Mucosa of gallbladder (tissue), 1 donor: ENCODE data around the gene LRFN3. TPM values are rescaled to one million over a fixed set of nuclear protein-coding genes. Genes with fewer than 3 reads are reported as not detected.
"Not testable (repeated sequence)": the region's sequence is repeated elsewhere in the genome, so short reads cannot be mapped to it uniquely, and the experiment has no call there.

Source experiments
- DNase-seq: peaks from one replicate; pipeline ENCODE4 v3.0.0-alpha.2; 2020; ENCODE audit warnings: low spot score
- total RNA-seq: library from RNA; stranded (reverse); gene quantifications from one replicate; pipeline ENCODE4 v1.2.1, GENCODE V29; 2021
- donor health status: DM: no; HTN: no; CAD: no.

LRFN3 gene
- total RNA-seq, 1 donor from 2014 or later: 23.7 TPM

DNA sequence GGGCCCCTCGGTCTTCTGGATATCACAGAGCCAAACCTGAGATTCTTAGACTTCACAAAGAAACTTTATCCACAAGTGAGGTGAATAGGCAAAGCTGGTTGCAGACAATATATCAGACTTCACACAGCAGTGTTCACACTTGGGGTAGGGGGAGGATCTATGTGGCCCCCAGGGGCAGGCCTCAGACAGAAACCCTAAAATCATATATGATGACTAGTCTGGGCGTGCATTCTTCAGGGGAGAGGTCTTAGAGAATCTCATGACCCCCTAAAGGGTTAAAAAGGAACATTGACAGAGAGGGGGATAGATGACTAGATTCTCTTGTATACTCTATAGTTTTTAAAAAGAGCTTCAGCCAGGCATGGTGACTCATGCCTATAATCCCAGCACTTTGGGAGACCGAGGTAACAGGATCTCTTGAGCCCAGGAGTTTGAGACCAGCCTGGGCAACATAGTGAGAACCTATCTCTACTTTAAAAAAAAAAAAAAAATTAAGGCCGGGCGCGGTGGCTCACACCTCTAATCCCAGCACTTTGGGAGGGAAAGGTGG lies 30.9 kb upstream of the LRFN3 start:
- DNase-seq: no peak

DNA sequence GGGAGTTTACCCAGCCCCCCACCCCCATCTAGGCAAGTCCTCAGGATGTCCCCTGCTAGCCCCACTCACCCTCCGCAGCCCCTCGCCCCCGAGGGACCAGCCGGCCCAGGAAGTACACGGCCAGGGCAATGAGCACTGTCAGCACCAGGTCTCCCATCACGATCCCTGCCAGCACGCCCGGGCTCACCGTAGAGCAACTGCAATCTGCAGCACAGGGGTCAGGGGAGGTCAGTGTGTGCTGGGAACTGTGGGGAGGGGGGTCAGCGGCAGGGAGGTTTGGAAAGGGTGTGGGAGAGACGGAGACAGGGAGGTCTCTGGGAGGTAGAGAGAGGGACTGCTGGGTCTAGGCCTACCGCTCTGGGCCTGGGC lies 28.8 kb upstream of the LRFN3 start:
- DNase-seq: no peak

DNA sequence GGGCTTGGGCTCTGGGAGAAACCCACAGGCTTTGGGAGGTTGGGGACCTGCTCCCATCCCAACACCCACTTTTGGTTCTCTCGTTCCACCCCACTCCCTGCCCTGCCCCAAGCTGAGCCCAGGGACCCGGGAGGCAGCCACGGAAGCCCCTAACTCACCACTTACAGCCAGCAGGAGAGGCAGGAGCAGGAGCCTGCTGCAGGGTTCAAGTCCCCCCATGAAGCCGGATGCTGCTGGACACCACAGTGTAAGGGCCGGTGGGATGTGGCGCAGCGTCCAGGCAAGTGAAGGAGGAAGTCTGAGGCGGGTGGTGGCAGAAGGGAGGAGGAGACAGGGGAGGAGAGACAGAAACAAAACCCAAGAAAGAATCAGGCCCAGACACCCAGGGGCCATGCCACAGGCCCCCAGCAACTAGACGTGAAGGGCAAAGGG lies 28.1 kb upstream of the LRFN3 start, which contains the start of gene TYROBP:
Gene TYROBP, minus strand, starts transcription at position 286 of the 432 bp plus-strand sequence. Its CDS starts 67 bp downstream, at position 219.
- no peak for DNase-seq

DNA sequence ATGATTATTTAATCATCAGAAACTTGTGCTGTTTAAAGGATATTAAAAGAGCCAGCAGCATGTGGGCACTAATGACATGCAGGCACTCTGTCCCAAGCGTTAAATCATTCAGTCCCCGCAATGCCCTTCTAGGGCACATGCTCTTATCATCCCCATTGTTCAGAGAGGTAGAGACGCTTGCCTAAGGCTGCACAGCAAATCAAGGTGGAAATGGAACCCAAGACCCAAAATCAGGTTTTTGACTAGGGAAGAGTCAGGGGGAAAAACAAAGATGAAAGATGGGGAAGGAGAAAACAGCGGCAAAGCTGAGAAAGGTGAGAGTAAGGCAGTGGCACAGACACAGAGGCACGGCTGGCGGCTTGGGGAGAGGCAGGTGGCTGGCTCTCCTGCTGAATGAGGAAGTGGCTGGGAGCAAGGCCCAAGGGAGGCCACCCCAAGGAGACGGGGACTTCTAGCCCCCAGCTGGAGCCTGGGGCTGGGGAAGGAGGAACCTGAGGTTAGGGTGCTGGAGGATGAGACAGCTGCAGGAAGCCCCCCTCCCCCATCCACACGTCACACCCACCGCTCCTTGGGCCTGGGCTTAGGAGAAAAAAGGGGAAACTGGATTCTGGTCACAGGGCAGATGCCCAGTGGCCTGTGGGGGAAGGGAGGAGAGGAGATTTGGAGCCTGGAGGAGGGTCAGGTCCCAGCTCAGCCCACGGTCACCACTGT lies 27.0 kb upstream of the LRFN3 start:
- peak; percentile 78 for DNase-seq

DNA sequence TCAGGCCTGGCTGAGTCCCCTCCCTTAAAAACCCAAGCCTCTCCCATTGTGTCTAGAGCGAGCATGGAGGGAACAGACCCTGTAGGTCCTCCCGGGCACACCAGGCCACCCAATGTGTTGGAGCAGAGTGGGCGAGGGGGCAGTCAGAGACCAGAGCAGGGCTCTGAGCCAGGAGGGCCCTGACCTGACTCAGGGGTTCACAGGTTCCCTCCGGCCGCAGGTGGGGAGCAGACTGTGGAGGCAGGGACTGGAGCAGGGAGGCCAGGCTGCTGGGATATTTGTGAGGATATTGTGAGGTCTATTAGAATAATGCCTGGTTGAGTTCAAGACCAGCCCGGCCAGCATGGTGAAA lies 26.5 kb upstream of the LRFN3 start:
- no peak for DNase-seq

DNA sequence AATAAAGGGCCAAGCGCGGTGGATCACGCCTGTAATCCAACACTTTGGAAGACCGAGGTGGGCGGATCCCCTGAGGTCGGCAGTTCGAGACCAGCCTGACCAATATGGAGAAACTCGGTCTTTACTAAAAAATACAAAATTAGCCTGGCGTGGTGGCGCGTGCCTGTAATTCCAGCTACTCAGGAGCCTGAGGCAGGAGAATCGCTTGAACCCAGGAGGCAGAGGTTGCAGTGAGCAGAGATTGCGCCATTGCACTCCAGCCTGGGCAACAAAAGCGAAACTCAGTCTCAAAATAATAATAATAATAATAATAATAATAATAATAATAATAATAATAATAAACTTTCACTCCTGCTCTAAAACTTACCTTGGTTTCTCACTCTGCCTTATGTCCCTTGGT lies 25.8 kb upstream of the LRFN3 start:
- DNase-seq: not testable (repeated sequence)

DNA sequence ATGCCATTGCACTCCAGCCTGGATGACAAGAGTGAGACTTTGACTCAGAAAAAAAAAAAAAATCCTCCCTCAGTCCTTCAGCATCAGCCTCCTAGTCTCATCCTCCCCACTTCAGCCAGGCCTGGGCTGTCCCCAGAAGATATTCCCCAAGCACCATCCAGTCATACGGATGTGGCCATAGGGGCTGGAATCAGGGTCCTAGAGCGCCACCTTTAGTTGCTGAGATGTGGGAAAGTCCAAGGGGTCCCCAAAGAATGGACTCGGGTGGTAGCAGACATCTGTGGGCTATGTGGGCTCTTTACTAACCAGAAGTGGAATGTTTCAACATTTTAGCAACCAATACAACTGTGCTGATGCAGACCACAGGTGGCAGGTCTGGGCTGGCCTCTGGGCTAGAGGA lies 25.0 kb upstream of the LRFN3 start:
- DNase-seq: no peak

DNA sequence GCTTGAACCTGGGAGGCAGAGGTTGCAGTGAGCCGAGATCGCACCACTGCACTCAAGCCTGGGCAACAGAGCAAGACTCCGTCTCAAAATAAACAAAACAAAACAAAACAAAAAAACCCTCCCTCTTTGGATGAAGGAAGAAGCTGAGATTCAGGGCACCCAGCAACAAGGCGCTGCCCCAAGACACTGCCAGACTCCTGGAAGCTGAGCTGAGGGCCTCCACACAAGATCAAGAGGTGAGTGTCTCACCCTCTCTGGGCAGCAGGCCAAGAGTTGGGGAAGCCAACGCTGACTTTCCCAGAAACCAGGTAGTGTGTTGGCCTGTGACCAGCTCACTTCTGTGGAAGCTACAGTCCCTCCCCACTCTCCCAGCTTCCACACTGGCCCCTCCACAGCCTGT lies 24.4 kb upstream of the LRFN3 start:
- DNase-seq: peak; percentile 62

DNA sequence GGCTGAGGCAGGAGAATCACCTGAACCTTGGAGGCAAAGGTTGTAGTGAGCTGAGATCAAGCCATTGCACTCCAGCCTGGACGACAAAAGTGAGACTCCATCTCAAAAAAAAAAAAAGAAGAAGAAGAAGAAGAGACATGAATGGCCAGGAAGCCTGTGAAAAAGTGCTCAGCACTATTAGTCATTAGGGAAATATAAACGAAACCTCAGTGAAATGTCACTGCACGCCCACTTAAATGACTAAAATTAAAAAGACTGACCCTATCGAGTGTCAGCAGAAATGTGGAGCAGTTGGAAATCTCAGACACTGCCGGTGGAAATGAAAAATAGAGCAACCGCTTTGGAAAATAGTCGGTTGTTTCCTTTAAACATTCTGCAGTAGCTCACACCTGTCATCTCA lies 22.6 kb upstream of the LRFN3 start:
- no peak for DNase-seq

DNA sequence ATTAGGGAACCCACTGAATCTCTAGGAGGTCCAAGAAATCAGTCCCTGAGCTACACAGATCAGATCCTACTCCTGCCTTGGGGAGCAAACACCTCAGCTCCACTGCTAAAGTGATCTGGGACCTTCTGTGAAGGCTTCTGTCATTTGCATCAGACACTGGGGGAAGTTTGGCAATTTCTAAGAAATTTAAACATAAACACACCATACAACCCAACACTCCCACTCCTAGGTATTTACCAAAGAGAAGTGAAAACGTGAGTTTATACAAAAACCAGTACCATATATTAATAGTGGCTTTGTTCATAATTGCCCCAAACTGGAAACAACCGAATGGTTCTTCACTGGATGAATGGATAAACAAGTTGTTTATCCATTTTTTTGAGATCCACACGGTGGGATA lies 20.7 kb upstream of the LRFN3 start:
- no peak for DNase-seq

DNA sequence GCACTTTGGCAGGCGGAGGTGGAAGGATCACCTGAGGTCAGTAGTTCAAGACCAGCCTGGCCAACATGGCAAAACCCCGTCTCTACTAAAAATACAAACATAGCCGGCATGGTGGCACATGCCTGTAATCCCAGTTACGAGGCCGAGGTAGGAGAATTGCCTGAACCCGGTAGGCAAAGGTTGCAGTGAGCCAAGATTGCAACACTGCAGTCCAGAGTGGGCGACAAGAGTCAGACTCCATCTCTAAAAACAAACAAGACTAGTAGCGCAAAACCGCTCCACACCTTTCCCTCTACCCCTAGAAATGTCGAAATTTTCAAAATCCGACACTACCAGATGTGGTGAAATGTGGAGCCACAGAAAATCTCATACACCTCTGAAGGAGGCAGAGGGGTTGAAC lies 16.9 kb upstream of the LRFN3 start:
- DNase-seq: no peak

DNA sequence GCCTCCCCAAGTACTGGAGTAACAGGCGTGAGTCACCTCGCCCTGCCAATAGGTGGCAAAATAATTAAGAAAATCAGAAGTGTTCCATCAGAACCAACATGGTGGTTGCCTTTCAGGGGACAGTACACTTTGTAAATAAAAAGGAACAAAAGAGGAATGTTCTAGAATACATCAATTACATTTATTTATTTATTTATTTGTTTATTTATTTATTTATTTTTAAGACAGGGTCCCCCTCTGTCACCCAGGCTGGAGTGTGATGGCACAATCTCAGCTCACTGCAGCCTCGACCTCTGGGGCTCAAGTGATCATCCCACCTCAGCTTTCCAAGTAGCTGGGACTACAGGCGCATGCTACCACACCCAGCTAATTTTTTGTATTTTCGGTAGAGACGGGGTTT lies 15.2 kb upstream of the LRFN3 start:
- no peak for DNase-seq

DNA sequence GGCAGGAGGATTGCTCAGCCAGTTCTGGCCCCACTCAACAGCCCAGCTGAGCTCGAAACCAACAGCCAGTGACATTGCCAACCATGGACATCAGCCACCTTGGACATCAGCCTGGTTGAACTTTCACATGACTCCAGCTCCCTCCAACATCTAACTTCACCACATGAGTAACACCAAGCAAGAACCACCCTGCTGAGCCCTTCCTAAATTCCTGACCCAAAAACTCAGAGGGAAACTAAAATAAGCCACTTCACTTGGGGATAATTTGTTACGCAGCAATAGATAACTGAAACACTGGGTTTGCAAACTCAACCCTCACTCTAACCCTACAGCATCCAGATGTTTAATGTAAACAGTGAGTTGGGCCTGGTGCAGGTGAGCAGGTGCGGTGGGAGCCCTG lies 10.7 kb upstream of the LRFN3 start:
- DNase-seq: no peak

DNA sequence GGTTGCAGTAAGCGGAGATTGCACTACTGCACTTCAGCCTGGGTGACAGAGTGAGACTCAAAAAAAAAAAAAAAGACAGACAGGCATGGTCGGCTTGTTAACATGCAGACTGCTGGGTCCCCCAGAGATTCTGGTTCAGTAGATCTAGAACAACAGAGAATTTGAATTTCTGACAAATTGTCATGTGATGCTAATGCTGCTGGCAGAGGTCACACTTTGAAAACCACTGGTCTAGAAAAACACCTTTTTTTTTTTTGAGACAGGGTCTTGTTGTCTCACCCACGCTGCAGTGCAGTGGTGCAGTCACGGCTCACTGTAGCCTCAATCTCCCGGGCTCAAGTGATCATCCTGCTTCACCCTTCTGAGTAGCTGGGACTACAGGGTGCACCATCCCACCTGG lies 7.7 kb upstream of the LRFN3 start:
- DNase-seq: no peak

DNA sequence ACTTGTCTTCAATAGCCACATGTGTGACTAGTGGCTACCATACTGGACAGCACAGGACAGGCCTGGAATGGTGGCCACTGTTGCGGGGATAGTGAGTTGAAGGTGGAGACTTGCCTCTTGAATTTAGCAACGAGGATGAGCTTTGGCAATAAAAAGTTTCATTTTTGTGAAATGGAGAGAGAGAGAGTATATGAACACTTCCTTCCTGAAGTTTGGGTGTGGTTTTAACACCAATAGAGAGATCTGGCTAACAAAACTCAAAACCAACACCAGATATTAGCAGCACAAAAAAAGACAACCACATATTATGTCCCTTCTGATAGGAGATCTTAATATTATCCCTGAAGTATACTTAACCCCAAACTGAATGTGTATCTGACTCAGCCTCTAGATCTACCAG lies 6.3 kb upstream of the LRFN3 start:
- DNase-seq: no peak

DNA sequence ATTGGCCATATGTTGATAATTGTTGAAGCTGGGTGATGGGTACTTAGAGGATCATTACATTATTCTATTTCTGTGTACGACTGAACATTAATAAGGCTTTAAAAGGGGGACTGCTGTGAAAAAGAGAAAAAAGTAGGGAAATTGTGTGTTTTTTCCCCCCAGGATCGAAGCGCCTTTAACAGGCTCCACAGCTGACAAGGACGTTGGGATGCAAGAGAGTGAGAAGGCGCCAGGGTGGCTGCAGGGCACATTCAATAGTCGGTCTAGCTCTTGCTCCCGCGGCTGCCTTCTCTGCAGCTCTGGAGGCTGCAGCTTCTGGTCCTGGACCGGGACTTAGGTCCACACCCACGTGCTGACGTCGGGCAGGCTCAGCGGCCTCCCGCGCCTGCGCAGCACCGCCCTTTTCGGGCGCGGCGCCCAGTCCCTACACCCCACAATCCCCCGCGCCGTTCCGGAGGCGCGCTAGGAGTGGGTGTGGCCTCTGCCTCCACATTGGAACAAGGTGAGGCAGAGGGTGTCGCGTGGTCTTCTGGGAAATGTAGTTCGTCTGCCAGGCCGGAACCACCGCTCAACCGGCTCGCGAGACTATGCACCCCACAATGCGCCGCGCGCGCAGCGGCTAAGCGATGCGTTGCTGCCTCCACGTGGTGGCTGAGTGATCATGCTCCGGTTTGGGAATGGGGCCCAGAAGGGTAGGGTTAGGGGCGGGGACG lies 4.9 kb upstream of the LRFN3 start:
- peak; percentile 99 for DNase-seq

DNA sequence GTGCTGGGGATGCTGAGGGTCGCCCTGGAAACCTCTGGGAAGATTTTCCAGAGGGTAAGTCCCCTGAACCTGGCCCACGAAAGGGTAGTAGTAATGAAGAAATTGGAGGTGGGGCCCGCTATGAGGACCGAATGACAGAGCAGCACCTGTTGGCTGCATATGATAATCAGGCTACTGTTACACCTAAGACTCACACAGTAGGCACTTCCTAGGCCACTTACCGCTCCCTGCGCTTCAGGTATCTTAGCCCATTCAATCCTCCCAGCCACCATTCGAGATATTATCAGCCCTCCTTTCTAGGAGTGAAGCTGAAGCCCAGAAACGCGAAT lies 4.3 kb upstream of the LRFN3 start:
- DNase-seq: no peak

DNA sequence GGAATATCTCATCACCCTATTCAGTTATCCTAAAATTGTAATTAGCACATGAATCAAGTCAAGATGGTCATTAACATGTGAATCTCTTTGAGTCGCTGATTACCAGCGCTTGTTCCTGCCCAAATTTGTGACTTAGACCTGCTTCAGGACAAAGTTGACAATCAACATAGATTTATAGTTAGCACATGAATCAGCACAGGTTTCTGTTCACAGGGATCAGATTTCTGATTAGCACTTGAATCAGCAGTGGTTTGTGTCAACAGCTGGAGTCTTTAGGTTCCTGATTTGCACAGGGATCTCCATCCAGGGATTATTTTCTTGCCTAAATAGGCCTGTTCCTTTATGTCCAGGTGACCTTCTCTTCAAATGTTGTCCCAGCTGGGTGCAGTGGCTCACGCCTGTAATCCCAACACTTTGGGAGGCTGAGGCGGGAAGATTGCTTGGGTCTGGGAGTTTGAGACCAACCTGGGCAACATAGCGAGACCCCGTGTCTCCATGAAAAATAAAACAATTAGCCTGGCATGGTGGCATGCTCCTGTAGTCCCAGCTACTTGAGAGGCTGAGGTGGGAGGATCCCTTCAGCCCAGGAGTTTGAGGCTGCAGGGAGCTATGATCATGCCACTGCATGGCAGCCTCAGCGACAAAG lies 3.8 kb upstream of the LRFN3 start:
- no peak for DNase-seq

DNA sequence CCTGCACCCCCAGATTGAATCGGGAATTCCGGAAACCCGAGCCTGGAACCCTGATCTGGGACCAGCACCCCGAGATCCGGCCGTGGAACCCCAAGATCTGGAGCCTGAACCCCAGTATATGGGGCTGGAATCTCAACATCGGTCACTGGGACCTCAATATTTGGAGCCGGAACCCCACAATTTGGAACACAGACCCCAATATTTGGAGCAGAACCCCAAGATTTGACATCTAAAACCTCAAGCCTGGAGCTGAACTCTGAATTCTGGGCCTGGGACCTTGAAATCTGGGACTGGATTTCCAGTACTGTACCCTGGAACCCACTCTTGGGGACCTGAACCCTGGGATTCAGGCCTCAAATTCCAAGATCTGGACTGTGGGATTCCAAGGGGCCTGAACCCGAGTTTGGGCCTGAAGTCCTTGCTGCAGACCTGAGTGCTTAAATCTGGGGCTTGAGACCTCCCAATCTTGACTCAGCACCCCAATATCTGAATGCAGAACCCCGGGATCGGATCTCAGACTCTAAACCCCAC lies 629 bp downstream of the LRFN3 start:
- DNase-seq: no peak

DNA sequence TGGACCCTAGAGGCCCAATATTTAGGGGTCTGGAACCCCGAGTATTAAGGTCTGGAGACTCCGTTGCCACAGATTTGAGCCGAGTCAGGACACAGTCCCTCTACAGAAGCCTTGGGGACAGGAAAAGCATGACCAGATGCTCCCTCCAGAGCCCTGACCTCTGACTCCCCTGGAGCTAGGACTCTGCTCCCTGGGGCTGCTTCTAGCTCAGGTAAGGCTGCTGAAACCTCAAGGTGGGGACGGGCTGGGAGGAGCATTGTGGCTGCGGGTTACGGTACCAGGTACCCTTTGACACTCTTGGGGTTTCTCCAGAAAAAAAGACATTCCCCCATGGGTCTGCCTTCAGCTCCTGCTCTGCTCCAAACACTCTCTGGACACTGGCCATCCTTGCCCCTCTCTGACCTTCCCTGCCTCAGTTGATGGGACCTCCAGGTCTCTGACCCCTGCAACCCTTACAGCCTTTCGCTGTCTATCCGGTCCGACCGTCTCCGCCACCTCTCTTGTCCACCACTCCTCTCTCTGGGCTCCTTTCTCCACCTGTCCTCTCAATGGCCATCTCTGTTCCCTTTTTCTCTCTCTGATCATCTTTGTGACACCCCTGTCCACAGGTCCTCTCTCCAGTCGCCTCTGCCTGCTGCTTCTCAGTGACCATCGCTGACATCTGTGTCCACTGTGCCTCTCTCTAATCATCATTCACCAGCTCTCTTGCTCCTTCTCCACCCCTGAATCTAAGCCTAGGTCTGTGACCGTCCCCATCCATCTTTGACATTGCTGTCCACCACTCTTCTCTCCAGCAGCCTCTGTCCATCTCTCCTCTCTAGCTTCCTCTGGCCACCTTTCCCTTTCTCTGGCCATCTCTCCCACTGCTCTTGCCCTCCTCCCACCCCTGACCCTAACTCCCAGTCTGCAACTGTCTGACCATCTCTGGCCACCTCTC lies 1.4 kb downstream of the LRFN3 start:
- no peak for DNase-seq
